HCT116 (cell line): ENCODE measurements around the gene TMBIM6. TPM values are rescaled to one million over a fixed set of nuclear protein-coding genes. Genes with fewer than 3 reads are reported as not detected.
A peak's percentile ranks its signal among the peaks of the same experiment; 100 is the strongest.

ENCODE experiments used
- ATAC-seq: fragments of 200-7000 bp; cut with Tn5 transposase; 2 replicates; pipeline ENCODE4 v1.9.1; 2020; ENCODE audit warnings: mild to moderate bottlenecking, moderate library complexity
- Bru-seq: library from RNA; stranded (reverse); fragments of 400-500 nt; gene quantifications from one replicate; lab custom pipeline; 2021; lab: Mats Ljungman, UMichigan
- BruChase-seq, 2 experiments: library from RNA; stranded (reverse); fragments of 400-500 nt; gene quantifications; one replicate each; lab custom pipeline; 2021; lab: Mats Ljungman, UMichigan
- BruUV-seq: library from RNA; stranded (reverse); fragments of 400-500 nt; replicated peaks from 2 replicates; lab custom pipeline; 2021; lab: Mats Ljungman, UMichigan
- CTCF ChIA-PET: fragments of 300-600 bp; sonication (Branson Sonifier 250); formaldehyde crosslinking; loops from one replicate; lab custom pipeline; 2021; ENCODE audit warnings: antibody characterized with exemption; lab: Charles Lee
- POLR2A ChIA-PET: fragments of 300-600, 350-600 bp; sonication (Branson Sonifier 250); formaldehyde crosslinking; loops from one replicate; lab custom pipeline; 2021; ENCODE audit warnings: antibody characterized with exemption; lab: Charles Lee
- RAD21 ChIA-PET, 2 experiments: fragments of 300-600 bp; sonication (Branson Sonifier 250); formaldehyde crosslinking; loops; one replicate each; lab custom pipeline; 2023; ENCODE audit warnings: low total read pairs in 2 of 2; ENCODE audit not compliant: uncharacterized antibody in 2 of 2, unreplicated experiment in 2 of 2, low non-redundant PET in 1 of 2; lab: Charles Lee
- DNase-seq: peaks from one replicate; pipeline ENCODE4 v3.0.0-alpha.2; 2010; ENCODE audit warnings: low read depth, low spot score
- H2AFZ ChIP-seq: fragments of 200-600 bp; shearing (Covaris generic), sonication (generic); 2 replicates; pipeline ENCODE4 v1.6.1; 2017; ENCODE audit warnings: low read depth, mixed run types, mixed read lengths, antibody characterized with exemption, low read length; ENCODE audit not compliant: poor library complexity, severe bottlenecking
- H3K27ac ChIP-seq: 2 replicates; pipeline ENCODE4 v1.5.1; 2012; ENCODE audit warnings: low read depth, low read length
- H3K27me3 ChIP-seq: fragments of 200-600 bp; sonication (generic); 2 replicates; pipeline ENCODE4 v1.6.1; 2016; ENCODE audit warnings: mixed run types, low read length, mixed read lengths; ENCODE audit not compliant: insufficient read depth
- H3K36me3 ChIP-seq, 2 experiments: fragments of 200-500 bp in 1 of 2; fragments of 200-600 bp in 1 of 2; sonication (Bioruptor generic) in 1 of 2; sonication (generic) in 1 of 2; 2 replicates each; pipeline versions ENCODE4 v1.5.1 to v1.6.1; 2014 to 2016; ENCODE audit warnings: low read length in 2 of 2, inconsistent platforms in 1 of 2, mixed read lengths in 1 of 2, mixed run types in 1 of 2; ENCODE audit not compliant: insufficient read depth in 2 of 2, control insufficient read depth in 1 of 2
- H3K4me1 ChIP-seq, 2 experiments: fragments of 200-600 bp in 1 of 2; sonication (generic) in 1 of 2; 2 replicates each; pipeline versions ENCODE4 v1.5.1 to v1.6.1; 2012 to 2017; ENCODE audit warnings: low read length in 2 of 2, inconsistent platforms in 1 of 2, mild to moderate bottlenecking in 1 of 2, mixed read lengths in 1 of 2, mixed run types in 1 of 2, moderate library complexity in 1 of 2; ENCODE audit not compliant: insufficient read depth in 2 of 2, control insufficient read depth in 1 of 2
- H3K4me2 ChIP-seq: fragments of 200-600 bp; sonication (generic); 2 replicates; pipeline ENCODE4 v1.6.1; 2017; ENCODE audit warnings: mixed run types, low read length, mixed read lengths
- H3K4me3 ChIP-seq, 2 experiments: fragments of 200-600 bp in 1 of 2; sonication (generic) in 1 of 2; replicated peaks in 1 of 2; 2 replicates each; pipeline ENCODE4 v1.5.1; 2011 to 2016; ENCODE audit warnings: low read length in 2 of 2, control low read depth in 1 of 2, low read depth in 1 of 2, mild to moderate bottlenecking in 1 of 2, mixed read lengths in 1 of 2, mixed run types in 1 of 2
- H3K79me2 ChIP-seq: fragments of 200-600 bp; sonication (generic); 2 replicates; pipeline ENCODE4 v1.6.1; 2017; ENCODE audit warnings: mild to moderate bottlenecking, mixed run types, low read length, moderate library complexity, mixed read lengths; ENCODE audit not compliant: insufficient read depth
- H3K9ac ChIP-seq: fragments of 200-600 bp; sonication (generic); 2 replicates; pipeline ENCODE4 v1.6.1; 2016; ENCODE audit warnings: low read length, mixed read lengths
- H3K9me2 ChIP-seq: fragments of 200-600 bp; sonication (generic), shearing (Covaris generic); 2 replicates; pipeline ENCODE4 v1.6.1; 2017; ENCODE audit warnings: mixed run types, mild to moderate bottlenecking, moderate library complexity; ENCODE audit not compliant: insufficient read depth
- H3K9me3 ChIP-seq, 2 experiments: fragments of 200-500 bp in 1 of 2; fragments of 200-600 bp in 1 of 2; sonication (Bioruptor generic) in 1 of 2; sonication (generic) in 1 of 2; 2 replicates each; pipeline ENCODE4 v1.6.1; 2014 to 2017; ENCODE audit warnings: low read length in 2 of 2, mixed read lengths in 2 of 2, inconsistent platforms in 1 of 2, low read depth in 1 of 2, mild to moderate bottlenecking in 1 of 2, mixed run types in 1 of 2, moderate library complexity in 1 of 2; ENCODE audit not compliant: control insufficient read depth in 1 of 2, insufficient read depth in 1 of 2
- H4K20me1 ChIP-seq: fragments of 200-600 bp; sonication (generic), shearing (Covaris generic); 2 replicates; pipeline ENCODE4 v1.6.1; 2017; ENCODE audit warnings: mixed run types, mild to moderate bottlenecking, moderate library complexity; ENCODE audit not compliant: insufficient read depth
- EZH2 ChIP-seq: fragments of 200-600 bp; sonication (generic); IDR thresholded peaks from 2 replicates; pipeline ENCODE4 v1.6.1; 2017; ENCODE audit warnings: antibody characterized with exemption, mixed run types
- EZH2phosphoT487 ChIP-seq: fragments of 200-600 bp; IDR thresholded peaks from 2 replicates; pipeline ENCODE4 v1.6.1; 2018; ENCODE audit warnings: antibody characterized with exemption, borderline replicate concordance
- FOSL1 ChIP-seq: IDR thresholded peaks from 2 replicates; pipeline ENCODE4 v1.6.1; 2012; ENCODE audit warnings: low read depth
- POLR2AphosphoS5 ChIP-seq: IDR thresholded peaks from 2 replicates; pipeline ENCODE4 v1.6.1; 2011; ENCODE audit warnings: mild to moderate bottlenecking, low read depth, low read length, moderate library complexity
- REST ChIP-seq: IDR thresholded peaks from 2 replicates; pipeline ENCODE4 v1.6.1; 2012; ENCODE audit warnings: low read depth
- SIN3A ChIP-seq: IDR thresholded peaks from 2 replicates; pipeline ENCODE4 v1.6.1; 2012; ENCODE audit warnings: low read depth
- SP1 ChIP-seq: IDR thresholded peaks from 2 replicates; pipeline ENCODE4 v1.6.1; 2012; ENCODE audit warnings: low read depth
- SRF ChIP-seq: IDR thresholded peaks from 2 replicates; pipeline ENCODE4 v1.6.1; 2012; ENCODE audit warnings: low read depth
- YY1 ChIP-seq: IDR thresholded peaks from 2 replicates; pipeline ENCODE4 v1.6.1; 2011; ENCODE audit warnings: low read length, low read depth, moderate library complexity, mild to moderate bottlenecking; ENCODE audit not compliant: insufficient replicate concordance; ENCODE audit errors: extremely low read depth
- ZBTB33 ChIP-seq: IDR thresholded peaks from 2 replicates; pipeline ENCODE4 v1.6.1; 2011; ENCODE audit warnings: mild to moderate bottlenecking, low read length, moderate library complexity; ENCODE audit not compliant: insufficient replicate concordance; ENCODE audit errors: extremely low read depth
- ZFX ChIP-seq: fragments of 450-650 bp; IDR thresholded peaks from 2 replicates; pipeline ENCODE4 v1.6.1; 2017
- intact Hi-C: fragments of 100-400 bp; cut with micrococcal nuclease; formaldehyde crosslinking; loops from 2 replicates; pipeline ENCODE4 v1.10.0; 2022
- long read RNA-seq: library from polyadenylated mRNA; unstranded; transcript quantifications from one replicate; pipeline ENCODE4 v2.0.0, GENCODE V29; 2021; ENCODE audit not compliant: unreplicated experiment
- polyA plus RNA-seq: library from polyadenylated mRNA; unstranded; fragments of >200 nt; gene quantifications from 2 replicates; pipeline ENCODE4 v1.2.1, GENCODE V29; 2012; ENCODE audit warnings: missing spikeins
- total RNA-seq: library from RNA; stranded (reverse); gene quantifications from one replicate; pipeline ENCODE4 v1.2.1, GENCODE V29; 2021; ENCODE audit not compliant: unreplicated experiment
- TF ChIP-seq, protein P1 (sequence below): IDR thresholded peaks from 2 replicates; pipeline ENCODE4 v1.6.1; 2012
- TF ChIP-seq, protein P2 (sequence below), 3 experiments: fragments of 200-600 bp in 1 of 3; sonication (generic) in 1 of 3; IDR thresholded peaks in 2 of 3; conservative IDR thresholded peaks in 1 of 3; 2 replicates each; pipeline ENCODE4 v1.5.1; 2012 to 2017; ENCODE audit warnings: low read depth in 2 of 3, low read length in 2 of 3, antibody characterized with exemption in 1 of 3, borderline replicate concordance in 1 of 3, control low read depth in 1 of 3, mild to moderate bottlenecking in 1 of 3, mixed read lengths in 1 of 3, mixed run types in 1 of 3, moderate library complexity in 1 of 3; ENCODE audit not compliant: insufficient read depth in 1 of 3

The TMBIM6 gene
- total RNA-seq (510 TPM), Bru-seq, nascent RNA (percentile 98 among the genes with signal in this experiment), BruChase-seq, experiment 1, labeled RNA remaining after a 6-hour chase (percentile 99 among the genes with signal in this experiment), BruChase-seq, experiment 2, labeled RNA remaining after a 2-hour chase (percentile 98 among the genes with signal in this experiment)
- 410 and 465 TPM in 2 replicates for polyA plus RNA-seq
- long read RNA-seq, transcript TMBIM6-202 (9 exons, 2,598 nt): minor isoform, 70 of 472 reads
- long read RNA-seq, transcript TMBIM6-219 (3 exons, 484 nt): minor isoform, 10 of 472 reads
- long read RNA-seq, transcript TMBIM6-209 (8 exons, 2,494 nt): minor isoform, 8 of 472 reads
- long read RNA-seq, transcript TMBIM6-201 (10 exons, 2,836 nt): major isoform, 272 of 472 reads
- long read RNA-seq, partial matches to known transcripts: 28 of 472 reads
- long read RNA-seq, other reads (novel, unspliced or antisense): 70 of 472 reads

GRCh38 chr12:49740930-49741881 lies at the start of gene TMBIM6:
Gene TMBIM6, plus strand, starts transcription at chr12:49741557. Its CDS starts 10,937 bp downstream, at chr12:49752494.
- RAD21 ChIA-PET: interaction anchor here (0.6 to 0.7 kb wide), 4 partner anchors 19 to 434 kb away, joined by 3 to 4 read pairs (median 3); partner anchors contain the start of gene PRPF40B (in 1 of the 2)
- TSS peak; percentile 58 for BruUV-seq
- no peaks in the 10 kb centered on the region for H3K9me3 ChIP-seq
- H3K27ac ChIP-seq: peak within 1 kb of the TSS; percentile 66
- ATAC-seq: peak; percentile 95
- H3K9me2 ChIP-seq: no peaks in the 10 kb centered on the region
- H2AFZ ChIP-seq: peak within 1 kb of the TSS; percentile 97
- H3K4me2 ChIP-seq: peak within 1 kb of the TSS; percentile 90
- intact Hi-C loops: loop anchor here (1.0 kb wide), 1 partner anchor 34 kb away; the partner anchor contains the start of gene FMNL3
- peaks cover 8 to 21% of the 10 kb centered on the region in 2 experiments; a peak in 3 of 4 replicates for H3K4me1 ChIP-seq
- no peaks in the 10 kb centered on the region for H3K27me3 ChIP-seq
- peaks cover 2 to 4% of the 10 kb centered on the region in 2 experiments; a peak in 1 of 4 replicates for H3K36me3 ChIP-seq
- peaks cover 48% of the 10 kb centered on the region for H3K79me2 ChIP-seq
- CTCF ChIA-PET: interaction anchor here (0.5 to 2.0 kb wide), 38 partner anchors 9 to 796 kb away, joined by 3 to 11 read pairs (median 4); partner anchors contain the start of gene PRPF40B
- peaks cover 26% of the 10 kb centered on the region; the same call in 1 of the 2 replicates for H4K20me1 ChIP-seq
- DNase-seq: peak; percentile 100
- peak within 1 kb of the TSS; percentile 83 to 89 for H3K4me3 ChIP-seq
- H3K9ac ChIP-seq: peak within 1 kb of the TSS; percentile 87
- POLR2A ChIA-PET: interaction anchor here (0.6 to 2.0 kb wide), 52 partner anchors 9 to 418 kb away, joined by 3 to 32 read pairs (median 4); partner anchors contain the start of genes BCDIN3D, COX14, NCKAP5L and PRPF40B
- no peak for TF ChIP-seq EZH2phosphoT487
- TF ChIP-seq SRF: no peak; the same call in 1 of the 2 replicates
- TF ChIP-seq ZFX: peak; percentile 79
- TF ChIP-seq FOSL1: no peak
- TF ChIP-seq EZH2: no peak
- TF ChIP-seq, protein P1, sequence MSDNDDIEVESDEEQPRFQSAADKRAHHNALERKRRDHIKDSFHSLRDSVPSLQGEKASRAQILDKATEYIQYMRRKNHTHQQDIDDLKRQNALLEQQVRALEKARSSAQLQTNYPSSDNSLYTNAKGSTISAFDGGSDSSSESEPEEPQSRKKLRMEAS: peak; percentile 43; the same call in 1 of the 2 replicates
- peak; percentile 64 for TF ChIP-seq YY1
- TF ChIP-seq POLR2AphosphoS5: peak; percentile 99
- TF ChIP-seq SIN3A: peak; percentile 92
- TF ChIP-seq ZBTB33: no peak
- peak; percentile 92 for TF ChIP-seq SP1
- TF ChIP-seq, protein P2, sequence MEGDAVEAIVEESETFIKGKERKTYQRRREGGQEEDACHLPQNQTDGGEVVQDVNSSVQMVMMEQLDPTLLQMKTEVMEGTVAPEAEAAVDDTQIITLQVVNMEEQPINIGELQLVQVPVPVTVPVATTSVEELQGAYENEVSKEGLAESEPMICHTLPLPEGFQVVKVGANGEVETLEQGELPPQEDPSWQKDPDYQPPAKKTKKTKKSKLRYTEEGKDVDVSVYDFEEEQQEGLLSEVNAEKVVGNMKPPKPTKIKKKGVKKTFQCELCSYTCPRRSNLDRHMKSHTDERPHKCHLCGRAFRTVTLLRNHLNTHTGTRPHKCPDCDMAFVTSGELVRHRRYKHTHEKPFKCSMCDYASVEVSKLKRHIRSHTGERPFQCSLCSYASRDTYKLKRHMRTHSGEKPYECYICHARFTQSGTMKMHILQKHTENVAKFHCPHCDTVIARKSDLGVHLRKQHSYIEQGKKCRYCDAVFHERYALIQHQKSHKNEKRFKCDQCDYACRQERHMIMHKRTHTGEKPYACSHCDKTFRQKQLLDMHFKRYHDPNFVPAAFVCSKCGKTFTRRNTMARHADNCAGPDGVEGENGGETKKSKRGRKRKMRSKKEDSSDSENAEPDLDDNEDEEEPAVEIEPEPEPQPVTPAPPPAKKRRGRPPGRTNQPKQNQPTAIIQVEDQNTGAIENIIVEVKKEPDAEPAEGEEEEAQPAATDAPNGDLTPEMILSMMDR (IDR thresholded peaks at IDR 0.05 in 2 of 3, conservative IDR thresholded peaks at IDR 0.05 in 1 of 3; ENCODE audit: borderline replicate concordance in 1 of 3, insufficient read depth in 1 of 3, low read depth in 2 of 3, low read length in 2 of 3): peak; percentile 83 to 95 (median 93)
- TF ChIP-seq REST: no peak
